ENCODE results near the gene SVIL.
"Not testable (repeated sequence)": the region's sequence is repeated elsewhere in the genome, so short reads cannot be mapped to it uniquely, and the experiment has no call there.

Gene SVIL

GRCh38 chr10:29469481-29470354 lies 165.1 kb downstream of the SVIL start:
- TF ChIP-seq CTCF (IDR thresholded peaks at IDR 0.05; ENCODE audit: low read depth, low read length, missing control alignments), result no peak
- no peak overlapping the region for H3K4me3 ChIP-seq (ENCODE audit: low read depth, low read length)
- in situ Hi-C loops (cut with HindIII; ENCODE audit: low sequenced_read_pairs), result no loop called here
- DNase-seq (ENCODE audit: low read depth), result no peak

GRCh38 chr10:29465384-29465783 lies 169.4 kb downstream of the SVIL start:
- H3K4me3 ChIP-seq (ENCODE audit: low read depth, low read length), result no peak overlapping the region
- no peak for DNase-seq (ENCODE audit: low read depth)
- in situ Hi-C loops (cut with HindIII; ENCODE audit: low sequenced_read_pairs), result no loop called here
- peak; percentile 14 for TF ChIP-seq CTCF (IDR thresholded peaks at IDR 0.05; ENCODE audit: low read depth, low read length, missing control alignments)

- in situ Hi-C loops (cut with HindIII; ENCODE audit: low sequenced_read_pairs); DNase-seq (ENCODE audit: low read depth): not testable (repeated sequence)
Measured at GRCh38 chr10:29464671-29465171, 170.1 kb downstream of the SVIL start.

GRCh38 chr10:29461042-29461441 lies 173.7 kb downstream of the SVIL start:
- in situ Hi-C loops (cut with HindIII; ENCODE audit: low sequenced_read_pairs), result no loop called here
- no peak for DNase-seq (ENCODE audit: low read depth)
- H3K4me3 ChIP-seq (ENCODE audit: low read depth, low read length), result no peak overlapping the region
- TF ChIP-seq CTCF (IDR thresholded peaks at IDR 0.05; ENCODE audit: low read depth, low read length, missing control alignments), result no peak

More at GRCh38 chr10:29464671-29465171, 170.1 kb downstream of the SVIL start:
- not testable (repeated sequence) for H3K4me3 ChIP-seq (ENCODE audit: low read depth, low read length)

GRCh38 chr10:29458190-29458589 lies 176.6 kb downstream of the SVIL start:
- DNase-seq (ENCODE audit: low read depth); H3K4me3 ChIP-seq (ENCODE audit: low read depth, low read length); in situ Hi-C loops (cut with HindIII; ENCODE audit: low sequenced_read_pairs): not testable (repeated sequence)

GRCh38 chr10:29455095-29455494 lies 179.7 kb downstream of the SVIL start:
- DNase-seq (ENCODE audit: low read depth), result no peak
- in situ Hi-C loops (cut with HindIII; ENCODE audit: low sequenced_read_pairs), result no loop called here
- no peak for TF ChIP-seq CTCF (IDR thresholded peaks at IDR 0.05; ENCODE audit: low read depth, low read length, missing control alignments)
- H3K4me3 ChIP-seq (ENCODE audit: low read depth, low read length), result no peak overlapping the region

- no peak for TF ChIP-seq CTCF (IDR thresholded peaks at IDR 0.05; ENCODE audit: low read depth, low read length, missing control alignments)
- H3K4me3 ChIP-seq (ENCODE audit: low read depth, low read length), result no peak overlapping the region
- in situ Hi-C loops (cut with HindIII; ENCODE audit: low sequenced_read_pairs), result no loop called here
- no peak for DNase-seq (ENCODE audit: low read depth)
Measured at GRCh38 chr10:29454250-29454649, 180.5 kb downstream of the SVIL start.
